ENCODE data around the gene AP1B1.

DNA sequence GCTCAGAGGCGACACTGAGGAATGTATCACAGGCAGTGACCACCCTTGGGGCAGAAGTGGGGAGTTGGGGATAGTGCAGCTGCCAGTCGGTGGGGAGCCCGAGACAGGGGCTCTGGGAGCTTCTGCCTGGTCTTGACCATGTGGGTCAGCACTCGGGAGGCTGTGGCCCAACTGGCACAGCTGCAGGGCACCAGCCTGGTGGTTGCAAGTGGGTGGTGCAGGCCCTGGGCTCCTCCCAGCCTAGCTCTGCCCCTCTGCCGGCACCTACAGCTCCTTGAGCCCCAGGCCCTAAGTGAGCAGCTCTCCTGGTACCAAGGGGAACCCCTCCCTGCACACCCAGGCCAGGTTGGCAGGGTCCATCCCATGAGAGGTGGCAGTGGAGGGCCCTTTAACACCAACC, 60.3 kb downstream of the AP1B1 start:
- TF ChIP-seq KAT7 (CRISPR knock-in tag; IDR thresholded peaks at IDR 0.05; ENCODE audit: borderline replicate concordance) (no peak), PAX8 (CRISPR knock-in tag; IDR thresholded peaks at IDR 0.05; ENCODE audit: borderline replicate concordance) (no peak), JUN (CRISPR knock-in tag; IDR thresholded peaks at IDR 0.05) (no peak), XRCC5 (optimal IDR thresholded peaks at IDR 0.05; ENCODE audit: low read length) (no peak), IKZF1 (IDR thresholded peaks at IDR 0.05) (no peak), HNRNPH1 (optimal IDR thresholded peaks at IDR 0.05; ENCODE audit: low read depth, low read length) (no peak), BHLHE40 (IDR thresholded peaks at IDR 0.05; ENCODE audit: low read length) (no peak), ZBTB3 (CRISPR knock-in tag; IDR thresholded peaks at IDR 0.05; ENCODE audit: borderline replicate concordance, low read depth) (no peak)
- TF ChIP-seq, protein P1, sequence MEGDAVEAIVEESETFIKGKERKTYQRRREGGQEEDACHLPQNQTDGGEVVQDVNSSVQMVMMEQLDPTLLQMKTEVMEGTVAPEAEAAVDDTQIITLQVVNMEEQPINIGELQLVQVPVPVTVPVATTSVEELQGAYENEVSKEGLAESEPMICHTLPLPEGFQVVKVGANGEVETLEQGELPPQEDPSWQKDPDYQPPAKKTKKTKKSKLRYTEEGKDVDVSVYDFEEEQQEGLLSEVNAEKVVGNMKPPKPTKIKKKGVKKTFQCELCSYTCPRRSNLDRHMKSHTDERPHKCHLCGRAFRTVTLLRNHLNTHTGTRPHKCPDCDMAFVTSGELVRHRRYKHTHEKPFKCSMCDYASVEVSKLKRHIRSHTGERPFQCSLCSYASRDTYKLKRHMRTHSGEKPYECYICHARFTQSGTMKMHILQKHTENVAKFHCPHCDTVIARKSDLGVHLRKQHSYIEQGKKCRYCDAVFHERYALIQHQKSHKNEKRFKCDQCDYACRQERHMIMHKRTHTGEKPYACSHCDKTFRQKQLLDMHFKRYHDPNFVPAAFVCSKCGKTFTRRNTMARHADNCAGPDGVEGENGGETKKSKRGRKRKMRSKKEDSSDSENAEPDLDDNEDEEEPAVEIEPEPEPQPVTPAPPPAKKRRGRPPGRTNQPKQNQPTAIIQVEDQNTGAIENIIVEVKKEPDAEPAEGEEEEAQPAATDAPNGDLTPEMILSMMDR (CRISPR knock-in tag; IDR thresholded peaks at IDR 0.05): no peak
- TF ChIP-seq, protein P2, sequence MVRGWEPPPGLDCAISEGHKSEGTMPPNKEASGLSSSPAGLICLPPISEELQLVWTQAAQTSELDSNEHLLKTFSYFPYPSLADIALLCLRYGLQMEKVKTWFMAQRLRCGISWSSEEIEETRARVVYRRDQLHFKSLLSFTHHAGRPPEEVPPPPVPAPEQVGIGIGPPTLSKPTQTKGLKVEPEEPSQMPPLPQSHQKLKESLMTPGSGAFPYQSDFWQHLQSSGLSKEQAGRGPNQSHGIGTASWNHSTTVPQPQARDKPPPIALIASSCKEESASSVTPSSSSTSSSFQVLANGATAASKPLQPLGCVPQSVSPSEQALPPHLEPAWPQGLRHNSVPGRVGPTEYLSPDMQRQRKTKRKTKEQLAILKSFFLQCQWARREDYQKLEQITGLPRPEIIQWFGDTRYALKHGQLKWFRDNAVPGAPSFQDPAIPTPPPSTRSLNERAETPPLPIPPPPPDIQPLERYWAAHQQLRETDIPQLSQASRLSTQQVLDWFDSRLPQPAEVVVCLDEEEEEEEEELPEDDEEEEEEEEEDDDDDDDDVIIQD (CRISPR knock-in tag; IDR thresholded peaks at IDR 0.05; ENCODE audit: low read depth): no peak
- TF ChIP-seq, protein P3, sequence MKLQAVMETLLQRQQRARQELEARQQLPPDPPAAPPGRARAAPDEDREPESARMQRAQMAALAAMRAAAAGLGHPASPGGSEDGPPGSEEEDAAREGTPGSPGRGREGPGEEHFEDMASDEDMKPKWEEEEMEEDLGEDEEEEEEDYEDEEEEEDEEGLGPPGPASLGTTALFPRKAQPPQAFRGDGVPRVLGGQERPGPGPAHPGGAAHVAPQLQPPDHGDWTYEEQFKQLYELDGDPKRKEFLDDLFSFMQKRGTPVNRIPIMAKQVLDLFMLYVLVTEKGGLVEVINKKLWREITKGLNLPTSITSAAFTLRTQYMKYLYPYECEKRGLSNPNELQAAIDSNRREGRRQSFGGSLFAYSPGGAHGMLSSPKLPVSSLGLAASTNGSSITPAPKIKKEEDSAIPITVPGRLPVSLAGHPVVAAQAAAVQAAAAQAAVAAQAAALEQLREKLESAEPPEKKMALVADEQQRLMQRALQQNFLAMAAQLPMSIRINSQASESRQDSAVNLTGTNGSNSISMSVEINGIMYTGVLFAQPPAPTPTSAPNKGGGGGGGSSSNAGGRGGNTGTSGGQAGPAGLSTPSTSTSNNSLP (IDR thresholded peaks at IDR 0.05; ENCODE audit: low read depth, low read length): no peak

Measured in HepG2 (cell line).